SK-N-SH (cell line): ENCODE measurements around the gene SCAF1. TPM values are rescaled to one million over a fixed set of nuclear protein-coding genes. Genes with fewer than 3 reads are reported as not detected.

Experiments used
- CTCF ChIA-PET: fragments of 300-600, 350-600 bp; formaldehyde crosslinking; extraction: SDS; loops from one replicate; lab custom pipeline; 2021; lab: Yijun Ruan, JAX
- POLR2A ChIA-PET: fragments of 350-600 bp; sonication (Branson Sonifier 250); formaldehyde crosslinking; extraction: SDS; loops from one replicate; lab custom pipeline; 2020; ENCODE audit warnings: antibody characterized with exemption, inconsistent platforms; lab: Yijun Ruan, JAX
- DNase-seq: peaks from one replicate; pipeline ENCODE4 v3.0.0; 2012
- H2AFZ ChIP-seq: fragments of 200-600 bp; sonication (generic); 2 replicates; pipeline ENCODE4 v1.8.1; 2016; ENCODE audit warnings: antibody characterized with exemption, mild to moderate bottlenecking, low read depth
- H3F3A ChIP-seq: fragments of 200-600 bp; sonication (generic); replicated peaks from 2 replicates; pipeline ENCODE3; 2016; ENCODE audit warnings: antibody characterized with exemption, mild to moderate bottlenecking; ENCODE audit not compliant: insufficient read depth
- H3K27ac ChIP-seq, 2 experiments: fragments of 200-500 bp in 1 of 2; fragments of 200-600 bp in 1 of 2; sonication (Bioruptor generic) in 1 of 2; sonication (generic), shearing (Covaris generic) in 1 of 2; 2 replicates each; pipeline versions ENCODE4 v1.5.1 to v1.6.1; 2014 to 2016; ENCODE audit warnings: low read depth in 2 of 2, inconsistent platforms in 1 of 2, low read length in 1 of 2, mild to moderate bottlenecking in 1 of 2, mixed read lengths in 1 of 2
- H3K27me3 ChIP-seq: fragments of 200-600 bp; sonication (generic), shearing (Covaris generic); 2 replicates; pipeline ENCODE4 v1.6.1; 2016; ENCODE audit warnings: mixed run types; ENCODE audit not compliant: insufficient read depth
- H3K36me3 ChIP-seq, 2 experiments: fragments of 200-500 bp in 1 of 2; fragments of 200-600 bp in 1 of 2; sonication (Bioruptor generic) in 1 of 2; sonication (generic) in 1 of 2; replicated peaks in 1 of 2; 2 replicates each; pipeline versions ENCODE3 to v1.5.1; 2014 to 2016; ENCODE audit warnings: low read length in 1 of 2, mild to moderate bottlenecking in 1 of 2; ENCODE audit not compliant: insufficient read depth in 2 of 2, control insufficient read depth in 1 of 2
- H3K4me1 ChIP-seq, 2 experiments: fragments of 200-500 bp in 1 of 2; fragments of 200-600 bp in 1 of 2; sonication (Bioruptor generic) in 1 of 2; sonication (generic), shearing (Covaris generic) in 1 of 2; 2 replicates each; pipeline versions ENCODE4 v1.5.1 to v1.6.1; 2014 to 2016; ENCODE audit warnings: low read depth in 1 of 2, low read length in 1 of 2, mixed run types in 1 of 2; ENCODE audit not compliant: insufficient read depth in 2 of 2, control insufficient read depth in 1 of 2
- H3K4me2 ChIP-seq: fragments of 200-600 bp; sonication (generic), shearing (Covaris generic); 2 replicates; pipeline ENCODE4 v1.6.1; 2017; ENCODE audit warnings: mixed run types
- H3K4me3 ChIP-seq, 2 experiments: fragments of 200-500 bp in 1 of 2; fragments of 200-600 bp in 1 of 2; sonication (Bioruptor generic) in 1 of 2; sonication (generic), shearing (Covaris generic) in 1 of 2; 2 replicates each; pipeline versions ENCODE4 v1.5.1 to v1.8.1; 2014 to 2016; ENCODE audit warnings: low read depth in 2 of 2, inconsistent platforms in 1 of 2, low read length in 1 of 2, mild to moderate bottlenecking in 1 of 2, mixed read lengths in 1 of 2, moderate library complexity in 1 of 2
- H3K79me2 ChIP-seq: fragments of 200-600 bp; sonication (generic); 2 replicates; pipeline ENCODE4 v1.8.1; 2017; ENCODE audit warnings: mild to moderate bottlenecking; ENCODE audit not compliant: insufficient read depth
- H3K9ac ChIP-seq: fragments of 200-600 bp; sonication (generic); 2 replicates; pipeline ENCODE4 v1.6.1; 2017; ENCODE audit warnings: mixed run types
- H3K9me2 ChIP-seq: fragments of 200-600 bp; sonication (generic); 2 replicates; pipeline ENCODE4 v1.6.1; 2017; ENCODE audit warnings: mixed run types
- H3K9me3 ChIP-seq: fragments of 200-600 bp; sonication (generic); 2 replicates; pipeline ENCODE4 v1.6.1; 2017; ENCODE audit warnings: mixed run types, mild to moderate bottlenecking, moderate library complexity
- H4K20me1 ChIP-seq: fragments of 200-600 bp; sonication (generic); 2 replicates; pipeline ENCODE4 v1.6.1; 2017; ENCODE audit warnings: mild to moderate bottlenecking, mixed run types; ENCODE audit not compliant: insufficient read depth
- CHD2 ChIP-seq: fragments of 150-350 bp; IDR thresholded peaks from 2 replicates; pipeline ENCODE4 v1.6.1; 2018; ENCODE audit warnings: low read length; ENCODE audit not compliant: partially characterized antibody
- CTCF ChIP-seq: fragments of 200-600 bp; sonication (generic); IDR thresholded peaks from 2 replicates; pipeline ENCODE4 v1.6.1; 2017; ENCODE audit warnings: antibody characterized with exemption, mild to moderate bottlenecking, moderate library complexity
- EP300 ChIP-seq, 2 experiments: IDR thresholded peaks; 2 replicates each; pipeline versions ENCODE4 v1.4.0 to v1.6.1; 2012; ENCODE audit warnings: borderline replicate concordance in 1 of 2, low read depth in 1 of 2, low read length in 1 of 2
- GABPA ChIP-seq: IDR thresholded peaks from 2 replicates; pipeline ENCODE4 v1.4.0; 2012; ENCODE audit warnings: low read depth, mild to moderate bottlenecking
- PBX3 ChIP-seq: IDR thresholded peaks from 2 replicates; pipeline ENCODE4; 2012
- TCF12 ChIP-seq: IDR thresholded peaks from 2 replicates; pipeline ENCODE4 v1.4.0; 2012
- USF1 ChIP-seq: IDR thresholded peaks from 2 replicates; pipeline ENCODE4 v1.4.0; 2012; ENCODE audit warnings: low read depth, borderline replicate concordance
- USF2 ChIP-seq: fragments of 150-350 bp; IDR thresholded peaks from 2 replicates; pipeline ENCODE4 v1.6.1; 2017; ENCODE audit warnings: antibody characterized with exemption, low read length, low read depth, borderline replicate concordance
- WGBS: methylation state at CpG from one replicate; pipeline ENCODE4 v1.1.6; 2017; ENCODE audit warnings: low lambda C conversion rate; 5-methylcytosine and 5-hydroxymethylcytosine counted together
- polyA plus RNA-seq, 3 experiments: library from polyadenylated mRNA; depleted of rRNA; stranded (reverse); fragments of >200 nt; gene quantifications; 2 replicates each; pipeline ENCODE4 v1.2.3, GENCODE V29; 2012

Gene SCAF1
- polyA plus RNA-seq, 1 of the 3 experiments (the other 2 are of a cell fraction) = 9.5 TPM

- H2AFZ ChIP-seq = no peak overlapping the region
- H3K36me3 ChIP-seq = peaks cover 12 to 26% of the 10 kb centered on the region in 2 experiments
- peaks cover 6 to 7% of the 10 kb centered on the region in 2 experiments; a peak in 3 of 4 replicates for H3K4me1 ChIP-seq
- H3F3A ChIP-seq = peaks cover 14% of the 10 kb centered on the region
- no peak overlapping the region for H3K9ac ChIP-seq
- H3K9me3 ChIP-seq = no peaks in the 10 kb centered on the region
- H3K27me3 ChIP-seq = no peaks in the 10 kb centered on the region
- ChIA-PET POLR2A (interaction anchor here (0.6 kb wide), 1 partner anchor 657 kb away, joined by 3 read pairs; no protein-coding TSS in a partner anchor), CTCF (no interaction called here)
- TF ChIP-seq CTCF = no peak
- TF ChIP-seq GABPA = no peak
- DNase-seq = no peak
- H3K27ac ChIP-seq = no peak overlapping the region
- 91% methylated on average over 11 of the region's 11 CpGs for whole genome bisulfite sequencing
- no peaks in the 10 kb centered on the region for H3K9me2 ChIP-seq
- H4K20me1 ChIP-seq = peaks cover 3% of the 10 kb centered on the region; the same call in 1 of the 2 replicates
- H3K4me3 ChIP-seq = no peak overlapping the region
- 0 out of 2 replicates have a peak, but pooled peaks cover 2% of the 10 kb centered on the region for H3K79me2 ChIP-seq
- no peak overlapping the region for H3K4me2 ChIP-seq
Measured at GRCh38 chr19:49626226-49626625, 15.8 kb upstream of the SCAF1 start.

- WGBS = 97% methylated on average over 9 of the region's 9 CpGs
- no peak for DNase-seq
- peaks cover 2 to 26% of the 10 kb centered on the region in 2 experiments for H3K36me3 ChIP-seq
- H2AFZ ChIP-seq = no peak overlapping the region
- H4K20me1 ChIP-seq = no peaks in the 10 kb centered on the region; the same call in 1 of the 2 replicates
- no peaks in the 10 kb centered on the region for H3K9me3 ChIP-seq
- peak overlapping the region in 1 of 2 experiments; percentile 78; a peak in 1 of 4 replicates for H3K27ac ChIP-seq
- no peak overlapping the region for H3K4me3 ChIP-seq
- no peaks in the 10 kb centered on the region for H3K27me3 ChIP-seq
- CTCF ChIA-PET = interaction anchor here (0.9 to 1.9 kb wide), 3 partner anchors 42 to 127 kb away, joined by 3 to 9 read pairs (median 4); no protein-coding TSS in a partner anchor
- TF ChIP-seq TCF12 (no peak), USF1 (no peak), EP300 (IDR thresholded peaks at IDR 0.05; ENCODE audit: borderline replicate concordance in 1 of 2, low read depth in 1 of 2, low read length in 1 of 2) (no peak), CHD2 (no peak), PBX3 (no peak), USF2 (no peak)
- H3K79me2 ChIP-seq = 0 out of 2 replicates have a peak, but pooled peaks cover 2% of the 10 kb centered on the region
- POLR2A ChIA-PET = no interaction called here
- no peak overlapping the region for H3K4me2 ChIP-seq
- peaks cover 7 to 10% of the 10 kb centered on the region in 2 experiments; a peak in 3 of 4 replicates for H3K4me1 ChIP-seq
- H3F3A ChIP-seq = peaks cover 14% of the 10 kb centered on the region
- no peak overlapping the region for H3K9ac ChIP-seq
- H3K9me2 ChIP-seq = no peaks in the 10 kb centered on the region
Measured at GRCh38 chr19:49629659-49630058, 12.3 kb upstream of the SCAF1 start.
